ENCODE results near the gene PLAC8.
"Not testable (repeated sequence)": the region's sequence is repeated elsewhere in the genome, so short reads cannot be mapped to it uniquely, and the experiment has no call there.

Gene PLAC8, protein sequence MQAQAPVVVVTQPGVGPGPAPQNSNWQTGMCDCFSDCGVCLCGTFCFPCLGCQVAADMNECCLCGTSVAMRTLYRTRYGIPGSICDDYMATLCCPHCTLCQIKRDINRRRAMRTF

DNA sequence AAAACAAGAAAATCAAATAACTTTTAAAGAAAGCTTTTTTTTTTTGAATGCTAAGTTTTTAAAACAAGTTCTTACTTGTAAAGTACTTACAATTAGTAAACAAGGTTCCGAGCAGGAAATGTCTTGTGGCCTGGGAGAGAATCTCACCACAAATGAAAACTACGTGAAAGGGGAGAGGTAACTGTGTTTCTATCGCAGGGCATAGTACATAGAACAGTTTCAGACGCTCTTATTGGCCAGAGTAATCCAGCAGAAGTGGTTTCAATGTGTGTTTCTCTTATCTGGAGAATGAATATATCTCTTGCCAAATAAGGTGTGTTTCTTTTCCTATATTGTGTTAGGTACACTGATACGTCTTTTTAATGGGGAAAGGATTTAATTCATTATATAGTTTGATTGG is at the start of gene PLAC8:
Gene PLAC8, minus strand, starts transcription at position 154 of the 400 bp plus-strand sequence. CDS start 6,808 bp downstream, outside the sequence.
- DNase-seq: no peak

DNA sequence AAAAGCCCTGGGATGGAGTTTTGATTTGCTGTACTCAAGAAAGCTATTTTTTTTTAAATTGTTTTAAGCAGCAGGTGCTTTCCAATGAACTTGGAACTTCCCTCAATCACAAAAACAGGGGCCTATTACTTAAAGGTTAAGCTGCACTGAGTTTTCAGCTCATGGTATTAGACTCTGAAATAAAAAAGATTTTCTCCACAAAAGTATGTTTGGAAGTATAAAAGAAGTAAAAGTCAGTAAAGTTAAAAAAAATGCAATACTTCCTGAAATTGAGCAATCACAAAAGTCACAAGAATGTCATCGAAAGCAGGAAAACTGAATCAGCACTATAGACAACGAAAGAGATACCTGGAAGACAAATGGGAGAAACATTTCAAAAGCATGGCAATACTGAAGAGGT is 38.9 kb upstream of the PLAC8 start:
- no peak for DNase-seq

DNA sequence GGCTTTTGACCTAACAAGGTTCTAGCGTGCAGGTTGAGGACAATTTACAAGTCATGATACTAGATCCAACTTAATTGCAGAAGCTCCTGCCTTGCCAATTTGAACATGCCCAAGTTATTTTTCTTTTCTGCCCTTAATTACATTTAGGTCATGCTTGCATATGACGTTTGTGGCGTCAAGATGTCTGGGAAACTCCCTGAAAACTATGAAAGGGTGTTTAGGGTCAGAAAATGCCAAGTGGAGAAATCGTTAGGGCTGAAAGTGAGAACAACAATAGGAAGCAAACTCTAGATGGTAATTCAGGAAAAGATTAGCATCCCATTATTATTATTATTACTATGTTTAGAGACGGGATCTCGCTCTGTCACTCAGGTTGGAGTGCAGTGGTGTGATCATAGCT is 38.2 kb upstream of the PLAC8 start:
- DNase-seq: no peak

DNA sequence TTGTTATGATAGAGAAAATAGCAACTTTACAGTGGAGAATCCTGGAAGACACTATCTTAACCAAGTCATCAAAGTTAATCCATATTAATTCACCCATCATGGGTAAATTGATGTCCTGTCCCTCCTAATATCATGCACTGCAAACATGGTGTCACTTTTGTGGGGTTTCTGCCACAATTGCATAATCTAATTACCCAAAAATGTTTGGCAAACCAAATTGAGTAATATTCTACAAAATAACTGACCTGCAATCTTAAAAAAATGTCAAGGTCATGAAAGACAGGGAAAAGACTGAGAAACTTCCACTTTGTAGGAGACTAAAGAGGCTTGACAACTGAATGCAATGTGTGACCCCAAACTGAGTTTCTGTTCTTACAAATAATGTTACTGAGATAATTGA is 37.1 kb upstream of the PLAC8 start:
- no peak for DNase-seq

DNA sequence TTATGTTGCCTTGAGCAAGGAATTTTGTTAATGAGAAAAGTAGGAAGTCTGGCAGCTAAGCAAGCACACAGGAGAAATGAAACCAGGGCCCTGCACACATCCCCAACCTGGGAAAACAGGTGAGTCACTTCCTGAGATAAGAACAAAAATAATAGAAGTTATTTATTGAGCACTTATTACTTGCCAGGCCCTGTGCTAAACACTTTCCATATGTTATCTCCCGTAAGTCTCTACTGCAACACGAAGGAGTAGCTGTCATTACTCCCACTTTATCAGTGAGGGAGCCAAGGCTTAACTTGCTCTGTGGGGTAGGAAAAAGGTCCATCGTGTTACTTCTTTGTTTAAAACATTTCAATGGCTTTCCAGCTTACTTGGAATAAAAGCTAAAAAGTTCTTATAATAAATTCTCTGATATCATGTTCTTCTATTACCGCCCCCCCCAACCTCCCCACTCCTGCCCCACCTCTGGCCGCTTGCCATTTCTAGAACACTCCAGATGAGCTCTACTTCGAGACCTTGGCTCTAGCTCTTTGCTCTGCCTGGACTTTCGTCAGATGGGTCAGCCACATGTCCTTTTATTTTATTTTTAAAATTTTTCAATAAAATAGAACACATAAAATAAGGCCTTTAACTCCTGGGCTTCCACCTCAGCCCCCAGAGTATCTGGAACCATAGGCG is 36.3 kb upstream of the PLAC8 start:
- no peak for DNase-seq

DNA sequence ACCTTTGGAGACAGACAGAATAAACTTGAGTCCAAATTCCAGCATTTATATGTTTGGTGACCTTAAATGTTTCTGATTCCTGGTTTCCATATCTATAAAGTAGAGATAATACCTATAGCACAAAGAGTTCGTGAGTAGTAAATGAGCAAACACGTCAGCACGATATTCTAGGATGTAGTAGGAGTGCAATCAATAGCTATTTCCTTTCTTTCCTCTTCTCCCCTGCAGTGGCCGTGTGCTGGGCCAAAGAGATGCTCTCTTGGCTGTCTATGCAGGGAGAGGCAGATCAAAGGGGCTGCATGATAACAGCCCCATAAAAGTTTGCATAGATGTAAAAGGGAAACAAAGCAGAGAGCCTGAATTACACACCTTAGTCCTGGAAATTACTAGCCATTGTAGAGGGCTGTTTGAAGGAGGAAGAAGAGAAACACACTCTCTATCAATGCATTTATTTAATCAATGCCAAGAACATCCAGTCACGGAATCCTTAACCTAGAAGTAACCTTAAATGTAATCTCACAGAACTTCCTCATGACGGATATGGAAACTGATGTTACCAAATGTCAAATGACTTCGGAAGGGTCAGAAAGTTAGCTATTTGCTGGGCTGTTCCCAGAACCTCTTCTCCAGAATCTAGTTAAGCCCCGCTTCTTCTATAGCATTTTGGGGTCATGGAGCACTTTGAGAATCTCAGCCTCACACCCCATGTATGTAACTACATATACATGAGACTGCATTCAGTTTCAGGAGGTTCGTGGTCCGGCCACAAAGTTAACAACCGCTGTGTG is 35.5 kb upstream of the PLAC8 start:
- no peak for DNase-seq

DNA sequence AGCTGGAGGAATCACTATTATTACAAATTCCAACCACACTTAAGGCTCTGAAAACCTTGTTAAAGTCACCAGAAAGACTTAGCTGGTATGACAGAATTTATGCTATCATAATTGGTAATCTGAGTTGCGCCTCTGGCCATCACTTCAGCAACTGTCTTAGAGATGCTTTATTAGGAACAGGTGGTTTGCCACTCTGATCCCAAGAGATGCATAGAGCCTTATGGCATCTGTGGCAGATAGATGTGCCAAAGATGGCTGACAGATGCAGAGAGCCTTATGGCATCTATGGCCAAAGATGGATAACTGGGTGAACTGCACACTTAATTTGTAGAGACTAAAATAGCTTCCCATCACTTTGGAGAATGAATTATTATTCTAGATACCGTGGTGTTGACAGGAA is 32.3 kb upstream of the PLAC8 start:
- peak; percentile 52 to 89 for DNase-seq

DNA sequence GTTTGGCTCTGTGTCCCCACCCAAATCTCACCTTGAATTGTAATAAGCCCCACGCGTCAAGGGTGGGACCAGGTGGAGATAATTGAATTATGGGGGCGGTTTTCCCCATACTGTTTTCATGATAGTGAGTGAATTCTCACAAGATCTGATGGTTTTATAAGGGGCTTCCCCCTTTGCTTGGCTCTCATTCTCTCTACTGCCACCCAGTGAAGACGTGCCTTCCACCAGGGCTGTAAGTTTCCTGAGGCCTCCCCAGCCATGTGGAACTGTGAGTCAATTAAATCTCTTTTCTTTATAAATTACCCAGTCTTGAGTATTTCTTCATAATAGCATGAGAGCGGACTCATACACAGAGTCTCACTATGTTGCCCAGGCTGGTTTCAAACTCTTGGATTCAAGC is 31.2 kb upstream of the PLAC8 start:
- DNase-seq: not testable (repeated sequence)

DNA sequence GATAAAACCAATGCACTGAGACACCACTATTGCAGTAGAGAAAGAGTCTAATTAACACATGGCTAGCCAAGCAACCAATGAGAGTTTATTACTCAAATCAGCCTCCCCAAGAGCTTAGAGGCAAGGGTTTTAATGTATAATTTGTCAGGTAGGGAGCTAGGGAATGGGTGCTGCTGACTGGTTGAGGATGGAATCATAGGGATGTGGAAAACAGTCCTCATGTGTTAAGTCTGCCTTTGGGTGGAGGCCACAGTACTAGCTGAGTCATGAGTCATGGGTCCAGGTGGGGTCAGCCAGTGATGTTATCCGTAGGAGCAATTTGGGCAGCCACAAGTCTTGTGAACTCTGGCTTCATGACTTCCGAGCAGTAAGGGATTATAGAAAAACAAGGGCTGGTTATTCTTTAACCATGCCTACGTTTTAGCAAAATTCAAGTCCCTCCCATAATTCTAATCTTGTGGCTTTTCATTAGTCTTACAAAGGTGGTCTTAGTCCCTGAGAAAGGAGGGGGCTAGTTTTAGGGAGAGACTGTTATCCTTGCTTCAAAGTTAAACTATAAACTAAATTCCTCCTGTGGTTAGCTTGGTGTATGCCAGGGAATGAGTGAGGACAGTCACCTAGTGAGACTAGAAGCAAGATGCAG is 25.1 kb upstream of the PLAC8 start:
- DNase-seq: no peak

DNA sequence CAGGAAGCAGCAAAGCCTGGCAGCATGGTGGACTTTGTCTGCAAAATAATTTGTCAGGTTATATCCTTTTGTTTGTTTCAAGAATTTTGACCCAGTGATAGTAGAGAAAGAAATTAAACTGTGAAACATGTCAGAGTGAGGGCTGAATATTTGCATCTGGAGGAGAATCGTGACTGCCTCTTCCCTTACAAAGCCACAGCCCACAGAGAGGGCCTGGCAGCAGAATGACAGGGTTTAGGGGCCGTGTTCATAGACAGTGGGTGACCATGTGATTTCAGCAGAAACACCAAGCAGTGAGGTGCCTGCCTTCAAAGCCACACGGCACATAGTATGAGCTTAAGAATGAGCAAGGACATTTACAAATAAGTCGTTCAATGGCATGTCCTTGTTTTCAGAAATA is 24.4 kb upstream of the PLAC8 start:
- no peak for DNase-seq

DNA sequence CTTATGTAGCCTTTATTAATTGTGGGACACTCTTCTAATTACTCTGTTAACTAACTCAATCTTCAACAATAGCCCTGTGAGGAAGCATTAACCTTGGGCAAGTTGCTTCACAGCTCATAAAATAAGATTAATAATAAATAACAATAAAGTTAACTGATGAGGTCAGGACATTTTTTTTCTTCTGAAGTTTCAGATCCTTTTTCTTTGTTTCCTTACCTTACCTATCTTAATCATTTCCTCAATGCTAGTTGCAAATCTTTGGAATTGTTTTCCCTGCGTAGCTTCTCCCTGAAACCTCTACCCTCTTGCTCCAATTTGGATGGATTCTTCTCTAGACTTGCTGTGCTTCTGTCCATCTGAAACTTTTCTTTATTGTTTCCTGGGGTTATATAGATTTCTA is 17.5 kb upstream of the PLAC8 start:
- DNase-seq: no peak

DNA sequence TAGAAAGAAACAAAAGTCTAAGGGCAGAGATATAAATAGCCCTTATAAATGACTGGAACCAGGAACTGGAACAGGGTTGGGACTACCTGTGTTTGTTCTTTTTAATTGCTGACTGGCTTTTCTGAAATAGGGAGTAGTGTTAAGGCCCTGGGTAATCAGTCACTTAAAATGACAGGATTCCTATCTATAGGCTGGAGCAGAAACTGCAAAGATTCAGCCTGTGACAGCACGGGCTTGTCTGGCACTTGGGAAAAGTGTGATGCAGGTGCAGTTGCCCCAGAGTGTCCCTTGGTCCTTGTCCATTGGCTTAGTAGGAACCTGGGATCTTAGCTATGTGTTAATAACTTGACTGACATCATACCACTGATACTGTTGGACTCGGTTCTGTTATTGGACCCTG is 14.7 kb upstream of the PLAC8 start:
- no peak for DNase-seq

DNA sequence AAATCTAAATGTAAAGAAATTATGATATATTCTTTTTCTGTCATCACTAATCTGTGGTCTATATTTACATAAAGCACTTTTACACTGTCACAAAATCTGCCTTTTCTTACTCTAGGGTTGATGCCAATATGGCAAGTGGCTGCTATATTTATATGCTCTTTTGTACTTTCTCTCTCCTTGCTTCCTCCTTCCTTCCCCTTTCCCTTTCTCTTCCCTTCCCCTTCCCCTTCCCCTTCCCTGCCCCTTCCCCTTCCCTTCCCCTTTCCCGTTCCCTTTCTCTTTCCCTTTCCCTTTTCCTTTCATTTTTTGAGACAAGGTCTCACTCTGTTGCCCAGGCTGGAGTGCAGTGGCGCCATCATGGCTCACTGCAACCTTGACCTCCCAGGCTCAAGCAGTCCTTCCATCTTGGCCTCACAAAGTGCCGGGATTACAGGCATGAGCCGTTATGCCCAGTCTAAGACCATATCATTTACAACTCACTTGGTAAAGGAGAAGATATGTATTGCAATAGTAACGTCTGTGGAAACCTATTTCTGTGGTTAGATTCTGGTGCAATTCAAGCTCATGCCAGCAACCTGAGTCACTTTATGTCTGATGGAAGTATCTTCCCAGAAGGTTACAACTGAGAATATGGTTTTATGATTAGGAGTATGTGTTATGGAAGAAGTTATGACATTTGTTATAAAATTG is 13.9 kb upstream of the PLAC8 start:
- DNase-seq: no peak

DNA sequence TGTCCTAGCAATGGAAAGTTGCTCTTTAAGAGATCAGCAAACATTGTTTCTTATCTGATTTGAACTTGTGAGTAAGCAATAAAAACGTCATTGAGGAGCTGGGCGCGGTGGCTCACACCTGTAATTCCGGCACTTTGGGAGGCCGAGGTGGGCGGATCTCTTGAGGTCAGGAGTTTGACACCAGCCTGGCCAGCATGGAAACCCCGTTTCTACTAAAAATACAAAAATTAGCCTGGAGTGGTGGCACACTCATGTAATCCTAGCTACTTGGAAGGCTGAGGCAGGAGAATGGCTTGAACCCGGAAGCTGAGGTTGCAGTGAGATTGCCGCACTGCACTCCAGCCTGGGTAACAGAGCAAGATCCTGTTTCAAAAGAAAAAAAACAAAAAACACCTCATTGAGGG is 11.2 kb upstream of the PLAC8 start:
- DNase-seq: no peak

DNA sequence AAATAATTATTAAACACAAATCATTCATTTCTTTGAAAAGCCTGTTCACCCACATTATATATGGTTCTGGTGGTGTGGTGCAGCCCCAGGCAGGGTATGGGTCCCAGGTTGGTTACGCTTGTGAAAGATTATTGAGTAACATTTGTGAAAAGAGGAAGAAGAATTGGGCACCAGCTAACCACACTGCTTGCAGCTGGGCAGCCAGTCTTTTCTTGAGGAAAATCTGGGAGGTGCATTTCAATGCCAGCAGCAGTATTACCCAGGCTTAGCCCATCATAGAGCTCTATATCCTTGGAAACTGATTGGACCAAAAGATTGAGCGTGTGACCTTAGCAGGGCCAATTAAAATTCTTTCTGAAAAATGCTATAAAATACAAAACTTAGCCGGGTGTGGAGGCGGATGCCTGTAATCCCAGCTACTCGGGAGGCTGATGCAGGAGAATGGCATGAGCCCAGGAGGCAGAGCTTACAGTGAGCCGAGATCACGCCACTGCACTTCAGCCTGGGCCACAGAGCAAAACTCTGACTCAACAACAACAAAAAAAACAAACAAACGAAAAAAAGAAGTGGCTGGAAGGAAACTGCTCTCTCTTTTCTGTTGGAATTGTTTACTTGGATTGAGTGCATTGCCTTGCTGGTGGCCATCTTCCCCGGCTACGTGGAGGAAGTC is 9.7 kb upstream of the PLAC8 start:
- no peak for DNase-seq

DNA sequence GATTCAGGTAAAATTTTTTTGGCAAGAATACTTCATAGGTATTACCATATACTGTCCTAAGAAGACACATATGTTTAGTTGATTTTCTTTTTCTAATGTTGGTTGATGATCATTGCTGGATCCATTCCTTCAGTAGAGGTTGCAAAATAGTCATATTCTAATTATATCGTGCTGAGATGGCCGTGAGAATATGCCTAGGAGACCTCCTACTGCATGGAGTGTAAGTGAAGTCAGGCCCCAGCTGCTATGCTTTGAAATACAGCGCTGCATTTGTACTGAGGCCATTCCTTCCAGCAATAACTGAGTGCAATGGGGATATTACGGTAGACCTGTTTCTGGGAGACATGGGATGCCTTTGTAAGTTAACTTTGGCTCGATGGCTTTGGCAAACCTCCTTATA is 6.7 kb upstream of the PLAC8 start:
- DNase-seq: no peak

DNA sequence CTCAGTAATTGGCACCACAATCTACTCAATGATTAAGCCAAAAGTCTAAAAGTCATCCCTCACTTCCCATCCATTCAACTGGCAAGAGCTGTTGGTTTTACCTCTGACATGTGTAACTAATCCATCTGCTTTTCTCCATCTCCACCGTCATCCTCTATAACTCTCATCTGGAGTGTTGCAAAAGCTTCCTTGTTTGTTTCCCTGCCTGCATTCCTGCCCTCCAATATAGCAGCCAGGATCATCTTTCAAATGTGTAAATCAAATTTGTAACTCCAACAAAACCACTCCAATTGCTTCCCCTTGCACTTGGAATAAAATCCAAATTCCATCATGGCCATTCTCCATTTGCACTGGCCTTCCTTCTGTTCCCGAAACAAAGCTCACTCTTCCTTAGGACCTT is 4.3 kb upstream of the PLAC8 start:
- no peak for DNase-seq

DNA sequence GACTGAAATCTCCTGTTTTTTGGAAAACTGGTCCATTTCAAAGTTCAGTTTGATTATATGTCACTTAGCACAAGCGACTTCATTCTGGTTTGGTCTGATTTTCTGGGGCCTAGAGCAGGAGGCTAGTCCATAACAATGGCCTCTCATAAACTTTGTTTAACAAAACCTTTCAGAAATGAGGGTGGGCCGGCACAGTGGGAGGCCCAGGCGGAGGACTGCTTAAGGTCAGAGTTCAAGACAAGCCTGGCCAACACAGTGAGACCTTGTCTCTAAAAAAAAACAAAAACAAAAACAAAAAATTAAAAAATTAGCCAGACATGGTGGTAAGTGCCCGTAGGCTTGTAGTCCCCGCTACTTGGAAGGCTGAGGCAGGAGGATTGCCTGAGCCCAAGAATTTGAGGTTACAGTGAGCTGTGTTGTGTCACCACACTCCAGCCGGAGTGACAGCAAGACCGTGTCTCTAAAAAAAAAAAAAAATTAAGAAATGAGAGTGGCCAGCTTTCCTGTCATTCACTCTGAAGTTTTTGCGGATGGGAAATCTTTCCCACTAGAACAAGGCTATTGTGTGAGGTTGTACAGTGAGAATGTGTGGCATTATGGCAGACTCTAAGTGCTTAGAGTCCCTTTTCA is 1.2 kb upstream of the PLAC8 start:
- DNase-seq: no peak

DNA sequence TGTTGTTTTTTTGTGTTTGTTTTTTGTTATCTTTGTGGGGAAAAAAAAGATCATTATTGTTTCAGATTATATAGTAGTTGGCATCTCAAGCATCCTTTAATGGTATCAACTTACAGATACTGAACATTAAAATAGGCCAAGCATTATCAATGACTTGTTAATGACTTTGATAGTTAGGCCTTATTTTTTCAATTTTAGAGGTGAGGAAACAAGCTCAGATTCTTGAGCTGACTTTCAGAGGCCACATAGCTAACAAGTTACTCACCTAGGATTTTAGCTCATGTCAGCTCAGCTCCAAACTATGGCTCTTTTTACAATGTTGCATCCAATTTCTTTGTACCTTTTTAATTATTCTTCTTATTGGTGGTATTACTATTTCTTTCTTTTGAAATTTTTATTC is 471 bp upstream of the PLAC8 start:
- DNase-seq: no peak

DNA sequence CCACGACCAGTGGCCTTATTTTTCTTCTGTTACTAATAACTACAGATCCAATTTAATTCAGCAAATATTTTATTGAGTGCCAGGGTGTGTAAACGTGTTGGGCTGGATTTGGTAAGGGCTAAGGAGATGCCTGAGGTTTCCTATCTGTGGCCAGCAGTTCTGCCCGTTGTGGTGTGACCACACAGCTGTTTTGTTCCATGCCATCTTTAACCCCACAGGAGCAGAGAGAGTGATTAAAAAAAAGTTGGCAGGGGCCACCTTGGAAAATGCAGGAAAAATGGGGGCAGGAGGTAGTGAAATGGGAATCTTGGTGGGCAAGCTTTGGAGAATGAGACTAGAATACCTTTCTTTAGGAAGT is 1.1 kb downstream of the PLAC8 start:
- no peak for DNase-seq

DNA sequence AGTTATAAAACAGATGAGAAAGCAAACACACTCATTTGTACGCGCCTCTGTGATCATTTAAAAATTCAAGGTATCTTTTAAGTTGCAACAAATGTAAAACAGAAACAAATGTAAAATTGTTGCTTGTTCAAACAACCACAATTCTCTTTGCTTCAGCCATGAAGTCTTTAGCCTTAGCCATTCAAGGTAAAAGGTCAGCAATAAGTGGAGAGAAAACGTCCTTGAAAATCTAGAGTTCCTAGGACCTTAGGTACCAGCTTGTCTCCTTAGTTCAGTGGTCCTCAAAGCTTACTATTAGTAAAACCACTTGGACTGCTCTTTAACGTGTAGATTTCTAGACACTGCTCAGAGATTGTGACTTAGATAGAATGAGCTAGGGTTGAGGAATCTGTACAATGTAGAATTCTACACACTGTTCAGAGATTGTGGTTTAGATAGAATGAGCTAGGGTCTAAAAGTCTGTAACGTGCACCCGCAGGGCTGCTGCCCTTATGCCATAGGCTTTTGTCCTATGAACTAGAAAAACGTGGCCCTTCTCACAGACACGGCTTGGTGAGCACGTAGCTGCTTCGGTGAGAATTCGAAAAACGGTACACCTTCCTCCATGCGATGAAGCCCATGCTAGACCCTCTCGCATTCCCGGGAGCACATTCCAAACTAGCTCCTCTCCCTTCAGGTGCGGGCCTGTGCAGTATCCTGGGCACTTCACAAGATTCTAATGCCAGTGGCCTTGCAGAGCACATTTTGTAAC is 1.7 kb downstream of the PLAC8 start:
- no peak for DNase-seq

DNA sequence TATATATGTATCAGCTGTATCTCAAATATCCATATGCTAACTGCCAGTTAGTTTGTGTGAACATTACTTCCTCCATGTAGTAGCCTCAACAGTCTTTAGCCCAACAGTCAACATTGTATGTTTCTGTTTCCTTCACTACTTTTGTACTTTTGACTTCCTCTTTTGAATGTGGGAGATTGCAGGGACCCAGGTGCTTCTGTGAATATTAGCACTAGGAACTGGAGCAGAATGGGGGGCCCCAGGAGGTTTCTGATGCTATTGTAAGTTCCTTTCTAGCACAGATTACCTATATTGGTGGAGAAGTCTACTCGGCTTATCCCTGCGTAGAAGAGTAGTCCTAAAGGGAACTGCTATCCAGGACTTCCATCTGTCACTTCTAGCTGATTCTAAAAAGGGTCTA is 2.3 kb downstream of the PLAC8 start:
- no peak for DNase-seq
